ENCODE data around the gene AP4B1.

DNA sequence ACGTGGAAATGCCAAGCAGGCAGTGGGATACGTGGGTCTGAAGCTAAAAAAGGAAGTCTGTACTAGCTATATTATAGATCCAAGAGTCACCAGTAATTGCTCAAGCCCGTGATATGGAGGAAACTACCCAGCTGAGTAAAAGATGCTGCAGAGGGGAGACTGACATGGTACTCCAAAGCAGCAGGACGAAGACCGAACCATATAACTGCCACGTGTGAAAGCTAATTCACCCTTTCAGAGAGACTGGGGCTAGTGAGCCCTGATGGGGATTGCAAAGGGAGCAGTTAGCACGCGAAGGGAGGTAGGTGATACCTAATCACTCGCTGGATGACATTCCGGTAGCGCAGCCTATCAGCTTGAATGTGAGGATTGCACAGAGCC lies 316 bp downstream of the AP4B1 start:
- TF ChIP-seq POLR2AphosphoS5 (IDR thresholded peaks at IDR 0.05; ENCODE audit: borderline replicate concordance, low read depth, low read length) (no peak), EZH2 (IDR thresholded peaks at IDR 0.05) (no peak), FOXP2 (optimal IDR thresholded peaks at IDR 0.05; ENCODE audit: control extremely low read depth, extremely low read length, insufficient read depth) (no peak)
